Ecto neural progenitor cell (in vitro differentiated cells): ENCODE measurements around the gene DAGLA.

Source experiments
- DNase-seq: peaks from one replicate; pipeline ENCODE4 v3.0.0-alpha.2; 2018; ENCODE audit warnings: low spot score

DAGLA gene

DNA sequence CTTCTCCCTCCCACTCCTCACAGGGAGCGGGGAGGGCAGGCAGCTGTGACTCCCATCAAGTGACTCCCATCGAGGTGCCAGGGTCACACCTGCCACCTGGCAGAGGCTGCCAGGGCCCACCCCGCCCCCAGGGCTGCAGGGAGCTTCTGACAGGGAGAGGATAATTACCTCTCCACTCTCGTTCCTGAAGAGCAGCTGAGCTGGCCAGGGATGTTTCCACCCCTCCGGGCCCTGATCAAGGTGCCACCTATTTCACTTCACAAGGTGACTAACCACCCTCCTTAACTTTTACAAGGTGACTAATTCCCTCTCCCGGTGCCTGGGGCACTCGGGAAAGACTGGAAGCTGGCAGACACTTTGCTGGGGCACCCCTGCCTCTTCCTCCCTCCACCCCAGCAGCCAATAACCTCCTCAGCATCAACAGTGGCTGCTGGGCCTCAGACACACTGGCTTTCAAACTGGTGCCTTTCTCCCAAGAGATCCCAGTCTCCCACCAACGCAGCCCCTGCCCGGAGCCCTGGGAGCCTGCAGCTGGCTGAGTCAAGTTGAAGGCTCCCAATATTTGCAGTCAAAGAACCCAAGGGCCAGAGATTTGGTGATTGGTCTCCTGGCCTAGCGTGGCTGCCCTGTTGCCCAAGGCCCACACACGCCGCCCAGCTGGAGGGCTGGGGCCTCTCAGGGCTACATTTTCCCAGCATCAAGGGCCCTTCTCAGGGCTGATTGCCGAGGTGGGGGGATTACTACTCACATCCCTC is 50.2 kb downstream of the DAGLA start:
- DNase-seq = no peak

DNA sequence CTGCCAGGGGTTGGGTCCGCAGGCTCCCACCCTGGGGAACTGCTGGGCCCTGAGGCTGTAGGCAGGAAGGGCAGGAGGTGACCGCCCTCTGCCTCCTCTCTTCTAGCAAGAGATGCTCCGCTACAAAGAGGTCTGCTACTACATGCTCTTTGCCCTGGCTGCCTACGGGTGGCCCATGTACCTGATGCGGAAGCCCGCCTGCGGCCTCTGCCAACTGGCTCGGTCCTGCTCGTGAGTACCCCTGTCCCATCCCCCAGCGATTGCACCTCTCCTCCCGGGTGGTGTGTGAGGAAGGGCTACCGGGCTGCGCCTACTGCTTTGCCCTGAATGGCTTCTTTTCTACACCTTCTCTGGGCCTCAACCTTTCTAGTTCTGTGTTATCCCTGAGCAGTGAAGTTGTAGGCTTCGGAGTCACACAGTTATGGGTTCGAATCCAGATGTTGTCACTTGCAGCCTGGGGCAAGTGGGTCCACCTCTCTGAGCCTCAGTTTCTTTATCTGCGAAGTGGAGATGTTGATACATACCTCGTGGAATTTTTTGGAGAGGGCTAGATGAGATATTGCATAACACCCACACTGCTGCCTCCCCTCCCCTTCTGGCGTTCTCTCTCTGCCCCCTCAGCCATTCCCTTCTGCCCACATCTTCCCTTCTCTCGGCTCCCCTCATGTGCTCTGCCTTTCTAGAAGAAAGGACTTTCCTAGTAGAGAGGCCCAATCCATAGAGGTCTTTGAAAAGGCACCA is 51.2 kb downstream of the DAGLA start:
- DNase-seq = no peak

GRCh38 chr11:61731952-61732675 is 51.9 kb downstream of the DAGLA start:
- DNase-seq = no peak

DNA sequence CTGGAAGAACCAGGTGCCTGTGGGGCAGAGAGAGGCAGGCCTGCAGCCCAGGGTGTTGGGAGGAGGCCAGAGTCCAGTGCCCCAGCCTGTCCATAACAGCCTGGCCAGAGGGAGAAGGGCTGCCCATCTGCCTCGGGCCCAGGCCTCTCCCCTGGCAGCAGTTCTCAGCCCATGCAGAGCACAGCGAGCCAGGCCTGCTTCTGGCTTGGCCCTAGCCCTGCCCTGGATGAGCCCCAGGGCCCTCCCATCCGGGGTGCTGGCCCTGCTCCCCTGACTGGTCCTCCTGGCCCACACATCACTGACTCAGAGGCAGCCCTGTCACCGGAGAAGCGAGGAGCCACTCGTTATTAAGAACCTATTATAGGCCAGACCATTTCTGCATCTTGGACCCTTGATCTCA is 52.5 kb downstream of the DAGLA start:
- DNase-seq = no peak

DNA sequence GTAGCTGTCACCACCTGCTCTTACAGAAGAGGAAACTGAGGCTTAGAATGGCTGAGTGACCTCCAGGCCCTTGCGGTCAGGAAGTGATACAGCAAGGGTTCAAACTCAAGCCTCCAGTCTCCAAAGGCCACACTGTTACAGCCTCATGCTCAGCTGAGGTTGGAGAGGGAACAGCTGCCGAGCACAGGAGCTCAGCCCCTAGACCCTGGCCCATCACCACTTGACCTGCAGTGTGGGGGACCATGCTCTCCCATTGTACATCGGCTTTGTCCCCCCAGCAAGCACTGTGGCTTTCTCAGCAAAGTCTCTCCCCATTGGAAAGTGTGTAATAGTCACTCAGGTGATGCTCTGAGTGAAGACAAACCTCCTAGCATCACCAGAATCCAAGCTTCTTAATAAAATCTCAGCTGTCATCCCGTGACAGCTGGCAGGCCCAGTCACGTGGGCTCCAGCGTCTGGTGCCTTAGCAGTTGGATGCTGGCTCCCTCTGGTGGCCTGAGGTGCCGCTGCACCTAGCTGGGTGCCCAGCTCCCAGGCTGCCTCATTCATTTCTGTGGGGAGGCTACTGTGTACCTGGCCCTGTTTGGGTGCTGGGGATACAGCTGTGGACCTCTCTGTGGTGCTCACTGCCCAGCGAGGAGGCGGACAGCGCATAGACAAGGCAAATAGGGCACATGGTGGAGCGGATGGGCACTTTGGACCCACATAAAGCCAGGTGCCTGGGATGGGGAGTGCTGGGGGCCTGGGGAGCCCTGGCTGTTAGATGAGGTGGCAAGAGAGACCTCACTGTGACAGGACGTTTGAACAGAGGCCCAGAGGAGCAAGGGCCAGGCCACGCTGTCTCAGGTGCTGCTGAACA is 53.2 kb downstream of the DAGLA start:
- peak; percentile 86 for DNase-seq

GRCh38 chr11:61734767-61735166 is 54.6 kb downstream of the DAGLA start:
- no peak for DNase-seq

GRCh38 chr11:61735391-61735790 is 55.2 kb downstream of the DAGLA start:
- DNase-seq = no peak

- no peak for DNase-seq
Observed at GRCh38 chr11:61736310-61736709, 56.1 kb downstream of the DAGLA start.

GRCh38 chr11:61737131-61737530 is 56.9 kb downstream of the DAGLA start:
- DNase-seq = no peak

- DNase-seq = no peak
Observed at GRCh38 chr11:61737636-61738386, 57.6 kb downstream of the DAGLA start.

DNA sequence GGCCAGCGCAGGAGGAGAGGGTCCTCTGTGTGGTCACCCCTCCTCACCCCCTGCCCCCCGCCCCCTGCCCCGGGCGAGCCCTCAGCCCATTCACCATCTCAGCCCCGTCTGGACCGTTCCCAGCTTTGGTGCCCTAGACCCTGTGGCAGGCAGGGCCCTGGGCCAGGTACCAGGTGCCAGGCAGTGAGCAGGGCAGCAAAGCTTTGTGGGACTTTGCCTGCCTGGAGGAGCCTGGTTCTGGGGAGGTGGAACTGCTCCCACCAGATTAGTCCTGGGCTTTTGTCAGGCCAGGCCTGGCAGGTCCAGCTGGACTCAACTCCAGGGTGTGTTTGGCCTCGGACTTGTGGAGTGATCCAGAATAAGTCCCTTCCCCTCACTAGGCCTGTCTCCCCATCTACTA is 58.6 kb downstream of the DAGLA start:
- DNase-seq = no peak

DNA sequence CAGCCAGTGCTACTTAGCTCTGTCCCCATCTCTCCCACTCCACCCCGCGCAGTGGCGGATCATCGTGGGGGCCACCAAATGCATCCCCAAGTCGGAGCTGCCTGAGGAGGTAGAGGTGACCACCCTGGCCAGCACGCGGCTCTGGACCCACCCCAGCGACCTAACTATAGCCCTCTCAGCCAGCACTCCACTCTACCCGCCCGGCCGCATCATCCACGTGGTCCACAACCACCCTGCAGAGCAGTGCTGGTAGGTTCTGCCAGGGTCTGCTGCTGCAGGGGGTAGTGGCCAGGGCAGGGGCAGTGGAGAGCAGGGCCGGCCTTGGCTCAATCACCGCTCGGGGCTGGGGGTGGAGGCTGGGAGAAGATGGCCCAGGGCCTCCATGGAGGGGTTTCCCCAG is 59.2 kb downstream of the DAGLA start:
- DNase-seq = no peak

GRCh38 chr11:61739966-61740365 is 59.8 kb downstream of the DAGLA start:
- no peak for DNase-seq

GRCh38 chr11:61742391-61742790 is 62.2 kb downstream of the DAGLA start:
- DNase-seq = no peak

DNA sequence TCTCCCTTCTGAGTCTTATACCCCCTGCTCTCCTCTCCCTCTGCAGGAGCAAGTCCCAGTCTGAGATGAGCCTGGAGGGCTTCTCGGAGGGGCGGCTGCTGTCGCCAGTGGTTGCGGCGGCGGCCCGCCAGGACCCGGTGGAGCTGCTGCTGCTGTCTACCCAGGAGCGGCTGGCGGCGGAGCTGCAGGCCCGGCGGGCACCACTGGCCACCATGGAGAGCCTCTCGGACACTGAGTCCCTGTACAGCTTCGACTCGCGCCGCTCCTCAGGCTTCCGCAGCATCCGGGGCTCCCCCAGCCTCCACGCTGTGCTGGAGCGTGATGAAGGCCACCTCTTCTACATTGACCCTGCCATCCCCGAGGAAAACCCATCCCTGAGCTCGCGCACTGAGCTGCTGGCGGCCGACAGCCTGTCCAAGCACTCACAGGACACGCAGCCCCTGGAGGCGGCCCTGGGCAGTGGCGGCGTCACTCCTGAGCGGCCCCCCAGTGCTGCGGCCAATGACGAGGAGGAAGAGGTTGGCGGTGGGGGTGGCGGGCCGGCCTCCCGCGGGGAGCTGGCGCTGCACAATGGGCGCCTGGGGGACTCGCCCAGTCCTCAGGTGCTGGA is 63.4 kb downstream of the DAGLA start:
- DNase-seq = no peak

DNA sequence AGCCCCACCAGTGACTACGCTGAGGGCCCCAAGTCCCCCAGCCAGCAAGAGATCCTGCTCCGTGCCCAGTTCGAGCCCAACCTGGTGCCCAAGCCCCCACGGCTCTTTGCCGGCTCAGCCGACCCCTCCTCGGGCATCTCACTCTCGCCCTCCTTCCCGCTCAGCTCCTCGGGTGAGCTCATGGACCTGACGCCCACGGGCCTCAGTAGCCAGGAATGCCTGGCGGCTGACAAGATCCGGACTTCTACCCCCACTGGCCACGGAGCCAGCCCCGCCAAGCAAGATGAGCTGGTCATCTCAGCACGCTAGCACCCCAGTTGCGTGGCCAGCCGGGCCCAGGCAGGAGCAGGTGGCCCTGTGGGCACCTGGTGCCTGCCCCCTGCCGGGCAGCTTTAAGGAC is 64.0 kb downstream of the DAGLA start:
- no peak for DNase-seq

GRCh38 chr11:61744609-61745156 is 64.5 kb downstream of the DAGLA start:
- DNase-seq = no peak

GRCh38 chr11:61745781-61746441 is 65.7 kb downstream of the DAGLA start:
- no peak for DNase-seq

GRCh38 chr11:61746442-61747191 is 66.4 kb downstream of the DAGLA start:
- DNase-seq = no peak
